Activated CD8-positive, alpha-beta memory T cell treated with anti-CD3 and anti-CD28 coated beads for 1 hour (primary cell): ENCODE measurements around the gene TTC3.
"Not testable (repeated sequence)": the region's sequence is repeated elsewhere in the genome, so short reads cannot be mapped to it uniquely, and the experiment has no call there.

Experiments
- DNase-seq, 2 donors: peaks; one replicate each; pipeline ENCODE4 v3.0.0-alpha.2; 2020; ENCODE audit warnings: low read depth in 1 of 2; ENCODE audit errors: extremely low read depth in 1 of 2

TTC3 gene

GRCh38 chr21:37219761-37220432 lies 146.8 kb downstream of the TTC3 start:
- DNase-seq = no peak

- DNase-seq = no peak
Measured at GRCh38 chr21:37220433-37220980, 147.5 kb downstream of the TTC3 start.

GRCh38 chr21:37220981-37221664 lies 148.1 kb downstream of the TTC3 start:
- DNase-seq = peak; percentile 88

- not testable (repeated sequence) for DNase-seq
Measured at GRCh38 chr21:37222248-37222647, 149.2 kb downstream of the TTC3 start.

GRCh38 chr21:37223804-37224345 lies 150.8 kb downstream of the TTC3 start:
- no peak for DNase-seq

- DNase-seq = peak; percentile 32 to 33
Measured at GRCh38 chr21:37224861-37225839, 152.1 kb downstream of the TTC3 start.

GRCh38 chr21:37226041-37226920 lies 153.2 kb downstream of the TTC3 start:
- DNase-seq = no peak

- no peak for DNase-seq
Measured at GRCh38 chr21:37227071-37228002, 154.3 kb downstream of the TTC3 start.

GRCh38 chr21:37228003-37228400 lies 154.9 kb downstream of the TTC3 start:
- DNase-seq = no peak

- DNase-seq = no peak
Measured at GRCh38 chr21:37230632-37231248, 157.7 kb downstream of the TTC3 start.

GRCh38 chr21:37231249-37231645 lies 158.2 kb downstream of the TTC3 start:
- no peak for DNase-seq

- no peak for DNase-seq
Measured at GRCh38 chr21:37231671-37232070, 158.6 kb downstream of the TTC3 start.

GRCh38 chr21:37232274-37233018 lies 159.4 kb downstream of the TTC3 start:
- DNase-seq = no peak

GRCh38 chr21:37233551-37234146 lies 160.6 kb downstream of the TTC3 start:
- DNase-seq = no peak

- no peak for DNase-seq
Measured at GRCh38 chr21:37237346-37237745, 164.3 kb downstream of the TTC3 start.

GRCh38 chr21:37237764-37238163 lies 164.7 kb downstream of the TTC3 start:
- DNase-seq = no peak

GRCh38 chr21:37240978-37241377 lies 167.9 kb downstream of the TTC3 start:
- no peak for DNase-seq
